A549 (cell line): ENCODE results near the gene MRPS24. TPM values are rescaled to one million over a fixed set of nuclear protein-coding genes. Genes with fewer than 3 reads are reported as not detected.

Experiments
- ATAC-seq, 2 experiments: fragments of 200-7000 bp in 1 of 2; fragments of >200 bp in 1 of 2; cut with Nextera tagmentation in 1 of 2; cut with Tn5 transposase in 1 of 2; 3 replicates each; pipeline versions ENCODE4 v1.8.0 to v1.9.1; 2018 to 2020; ENCODE audit warnings: mild to moderate bottlenecking in 1 of 2, moderate library complexity in 1 of 2
- CTCF ChIA-PET: fragments of 300-600 bp; sonication (Branson Sonifier 250); formaldehyde crosslinking; extraction: SDS; loops from one replicate; lab custom pipeline; 2021; ENCODE audit warnings: antibody characterized with exemption, inconsistent platforms; lab: Yijun Ruan, JAX
- POLR2A ChIA-PET: fragments of 350-600 bp; formaldehyde crosslinking; extraction: SDS; loops from one replicate; lab custom pipeline; 2021; ENCODE audit warnings: antibody characterized with exemption, inconsistent platforms; lab: Yijun Ruan, JAX
- DNase-seq, 2 experiments: peaks; one replicate each; pipeline versions ENCODE4 v3.0.0 to v3.0.0-alpha.2; 2011 to 2016; ENCODE audit warnings: low read depth in 1 of 2, low spot score in 1 of 2
- FAIRE-seq: peaks from 2 replicates; lab custom pipeline; 2011; peaks lifted over from hg19 to GRCh38; lab: Jason Lieb, UNC
- H3K27ac ChIP-seq, 2 experiments: fragments of >200 bp; sonication (Bioruptor Twin); formaldehyde crosslinking; 3 replicates each; pipeline ENCODE4 v1.5.1; 2016 to 2017
- H3K4me1 ChIP-seq: fragments of >200 bp; sonication (Bioruptor Twin); formaldehyde crosslinking; 3 replicates; pipeline ENCODE4 v1.6.1; 2016
- H3K4me2 ChIP-seq: fragments of >200 bp; sonication (Bioruptor Twin); formaldehyde crosslinking; 3 replicates; pipeline ENCODE4 v1.6.1; 2016
- H3K4me3 ChIP-seq: fragments of >200 bp; sonication (Bioruptor Twin); formaldehyde crosslinking; 3 replicates; pipeline ENCODE4 v1.5.1; 2016
- H3K9me3 ChIP-seq: fragments of >200 bp; sonication (Bioruptor Twin); formaldehyde crosslinking; 3 replicates; pipeline ENCODE4 v1.6.1; 2016
- ATOH8 ChIP-seq: fragments of 250-450 bp; sonication (Bioruptor Pico); IDR thresholded peaks from 2 replicates; pipeline ENCODE4 v1.5.0; 2020; ENCODE audit warnings: low read depth, mild to moderate bottlenecking, moderate library complexity
- CBX2 ChIP-seq: fragments of 200-600 bp; sonication (generic); IDR thresholded peaks from 2 replicates; pipeline ENCODE4 v1.6.1; 2016; ENCODE audit warnings: low read depth, mild to moderate bottlenecking, borderline replicate concordance
- CBX8 ChIP-seq: fragments of 200-600 bp; sonication (generic); IDR thresholded peaks from 2 replicates; pipeline ENCODE4 v1.6.1; 2016
- CEBPB ChIP-seq, 2 experiments: fragments of >200 bp in 1 of 2; sonication (Bioruptor Twin) in 1 of 2; formaldehyde crosslinking in 1 of 2; IDR thresholded peaks; 2 replicates each; pipeline ENCODE4 v1.6.1; 2012 to 2016
- E2F6 ChIP-seq: IDR thresholded peaks from 2 replicates; pipeline ENCODE4 v1.6.1; 2012; ENCODE audit warnings: low read depth, borderline replicate concordance
- EHF ChIP-seq: fragments of 250-450 bp; sonication (Bioruptor Pico); IDR thresholded peaks from 2 replicates; pipeline ENCODE4 v1.5.0; 2020; ENCODE audit warnings: mild to moderate bottlenecking
- EHMT2 ChIP-seq: fragments of 200-600 bp; sonication (generic); IDR thresholded peaks from 2 replicates; pipeline ENCODE4 v1.6.1; 2016; ENCODE audit warnings: antibody characterized with exemption, low read depth, mild to moderate bottlenecking, moderate library complexity
- ELK1 ChIP-seq: fragments of 150-350 bp; IDR thresholded peaks from 2 replicates; pipeline ENCODE4 v1.6.1; 2014; ENCODE audit warnings: low read depth, mild to moderate bottlenecking, low read length
- EP300 ChIP-seq, 2 experiments: fragments of >200 bp; sonication (Bioruptor Twin); formaldehyde crosslinking; IDR thresholded peaks; 2 replicates in 1 of 2; 3 replicates in 1 of 2; pipeline ENCODE4 v1.6.1; 2016 to 2017
- FOSL2 ChIP-seq, 2 experiments: fragments of 450-650 bp in 1 of 2; fragments of >200 bp in 1 of 2; sonication (Bioruptor Twin) in 1 of 2; formaldehyde crosslinking; IDR thresholded peaks; 2 replicates each; pipeline versions ENCODE4 v1.5.0 to v1.6.1; 2016 to 2020; ENCODE audit warnings: mild to moderate bottlenecking in 1 of 2, moderate library complexity in 1 of 2
- HEYL ChIP-seq: fragments of 250-450 bp; sonication (Bioruptor Pico); IDR thresholded peaks from 2 replicates; pipeline ENCODE4 v1.8.0; 2021; ENCODE audit warnings: mild to moderate bottlenecking, moderate library complexity
- JUNB ChIP-seq: fragments of >200 bp; sonication (Bioruptor Twin); formaldehyde crosslinking; IDR thresholded peaks from 2 replicates; pipeline ENCODE4 v1.6.1; 2016
- KDM1A ChIP-seq: fragments of 200-600 bp; sonication (generic); IDR thresholded peaks from 2 replicates; pipeline ENCODE4 v1.6.1; 2016; ENCODE audit warnings: low read depth, mild to moderate bottlenecking
- KDM5A ChIP-seq: fragments of 200-600 bp; sonication (generic); IDR thresholded peaks from 2 replicates; pipeline ENCODE4 v1.6.1; 2016; ENCODE audit warnings: antibody characterized with exemption, mild to moderate bottlenecking
- MAZ ChIP-seq: fragments of 150-350 bp; IDR thresholded peaks from 2 replicates; pipeline ENCODE4 v1.6.1; 2014; ENCODE audit warnings: antibody characterized with exemption, low read depth, low read length, borderline replicate concordance
- MYC ChIP-seq: IDR thresholded peaks from 2 replicates; pipeline ENCODE4 v1.6.1; 2012; ENCODE audit warnings: mild to moderate bottlenecking, inconsistent platforms, low read length, improper control_type of control experiment, borderline replicate concordance
- PBX3 ChIP-seq: IDR thresholded peaks from 2 replicates; pipeline ENCODE4 v1.6.1; 2012
- PHF8 ChIP-seq: fragments of 200-600 bp; sonication (generic); IDR thresholded peaks from 2 replicates; pipeline ENCODE4 v1.6.1; 2016; ENCODE audit warnings: low read depth, mild to moderate bottlenecking, antibody characterized with exemption, moderate library complexity, borderline replicate concordance
- POLR2AphosphoS2 ChIP-seq: conservative IDR thresholded peaks from 2 replicates; pipeline ENCODE4 v1.6.1; 2012; ENCODE audit warnings: low read length, improper control_type of control experiment, inconsistent platforms
- RARB ChIP-seq: fragments of 250-450 bp; sonication (Bioruptor Pico); IDR thresholded peaks from 2 replicates; pipeline ENCODE4 v1.8.0; 2021; ENCODE audit warnings: mild to moderate bottlenecking, moderate library complexity
- RCOR1 ChIP-seq: fragments of 150-350 bp; IDR thresholded peaks from 2 replicates; pipeline ENCODE4 v1.6.1; 2014; ENCODE audit warnings: antibody characterized with exemption, low read length, low read depth
- WGBS: methylation state at CpG from one replicate; pipeline ENCODE4 v1.1.6; 2017; ENCODE audit errors: missing lambda C conversion rate; 5-methylcytosine and 5-hydroxymethylcytosine counted together
- polyA plus RNA-seq, 4 experiments: library from polyadenylated mRNA; depleted of rRNA in 3 of 4; stranded (reverse); fragments of >200 nt; fragmentation: RNase III in 1 of 4; extraction: RNeasy Plus Mini Kit Qiagen cat#74134 plus additional on column Dnase treatment in 1 of 4; gene quantifications; 2 replicates in 3 of 4; 3 replicates in 1 of 4; pipeline ENCODE4 v1.2.3, GENCODE V29; 2011 to 2017

The MRPS24 gene
- polyA plus RNA-seq, 2 of the 4 experiments (the other 2 are of a cell fraction): 170 to 226 TPM

GRCh38 chr7:43850348-43851116, 18.8 kb downstream of the MRPS24 start:
- TF ChIP-seq CBX2: no peak
- TF ChIP-seq POLR2AphosphoS2: no peak
- no peak for TF ChIP-seq EHF (CRISPR knock-in tag)
- TF ChIP-seq RCOR1: no peak
- ATAC-seq (no peak), DNase-seq (no peak), FAIRE-seq (no peak)
- WGBS: 88% methylated on average over 5 of the region's 5 CpGs
- Histone ChIP-seq H3K4me2 (no peak overlapping the region), H3K4me3 (no peak overlapping the region), H3K4me1 (no peaks in the 10 kb centered on the region), H3K27ac (no peak overlapping the region), H3K9me3 (no peaks in the 10 kb centered on the region)
- ChIA-PET POLR2A (no interaction called here), CTCF (interaction anchor here (0.7 to 5.3 kb wide), 4 partner anchors 12 to 1348 kb away, joined by 3 to 51 read pairs (median 20); no protein-coding TSS in a partner anchor)

GRCh38 chr7:43849047-43849446, 20.3 kb downstream of the MRPS24 start:
- no peak for ATAC-seq
- Histone ChIP-seq H3K9me3 (no peaks in the 10 kb centered on the region), H3K4me3 (no peak overlapping the region), H3K27ac (no peak overlapping the region)
- DNase-seq: no peak
- CTCF ChIA-PET: interaction anchor here (2.0 to 4.4 kb wide), 2 partner anchors 11 to 266 kb away, joined by 9 to 51 read pairs; partner anchors contain the start of gene STK17A
- TF ChIP-seq CBX8: no peak
- TF ChIP-seq MAZ: no peak
- no peak for TF ChIP-seq PHF8
- TF ChIP-seq PBX3: no peak
- no peak for TF ChIP-seq EHMT2
- no peak for TF ChIP-seq E2F6
- TF ChIP-seq EHF (CRISPR knock-in tag): no peak
- no peak for TF ChIP-seq CBX2
- no peak for TF ChIP-seq POLR2AphosphoS2
- no peak for TF ChIP-seq MYC
- TF ChIP-seq CEBPB (IDR thresholded peaks at IDR 0.05): no peak
- TF ChIP-seq ELK1: no peak
- TF ChIP-seq KDM5A: no peak
- TF ChIP-seq KDM1A: no peak
- no peak for TF ChIP-seq EP300 (IDR thresholded peaks at IDR 0.05)
- TF ChIP-seq ATOH8: no peak
- TF ChIP-seq JUNB: no peak
- no peak for TF ChIP-seq HEYL (CRISPR knock-in tag)
- no peak for TF ChIP-seq RARB
- TF ChIP-seq FOSL2 (IDR thresholded peaks at IDR 0.05): no peak
- no peak for TF ChIP-seq FOSL2 (CRISPR knock-in tag; IDR thresholded peaks at IDR 0.05)
- TF ChIP-seq, all 56 proteins: peak for 0
- POLR2A ChIA-PET: no interaction called here
- Histone ChIP-seq H3K4me2 (no peak overlapping the region), H3K4me1 (no peaks in the 10 kb centered on the region)
- WGBS: 44% methylated on average over 2 of the region's 2 CpGs
- FAIRE-seq: no peak
